Stimulated activated naive CD4-positive, alpha-beta T cell treated with Interleukin-2 at 50 U/mL for 16 hours (primary cell): ENCODE results near the gene VPS13D.
"Not testable (repeated sequence)": the region's sequence is repeated elsewhere in the genome, so short reads cannot be mapped to it uniquely, and the experiment has no call there.

ENCODE experiments used
- DNase-seq: peaks from one replicate; lab custom pipeline; 2025; lab: John Stamatoyannopoulos, UW

Gene VPS13D

DNA sequence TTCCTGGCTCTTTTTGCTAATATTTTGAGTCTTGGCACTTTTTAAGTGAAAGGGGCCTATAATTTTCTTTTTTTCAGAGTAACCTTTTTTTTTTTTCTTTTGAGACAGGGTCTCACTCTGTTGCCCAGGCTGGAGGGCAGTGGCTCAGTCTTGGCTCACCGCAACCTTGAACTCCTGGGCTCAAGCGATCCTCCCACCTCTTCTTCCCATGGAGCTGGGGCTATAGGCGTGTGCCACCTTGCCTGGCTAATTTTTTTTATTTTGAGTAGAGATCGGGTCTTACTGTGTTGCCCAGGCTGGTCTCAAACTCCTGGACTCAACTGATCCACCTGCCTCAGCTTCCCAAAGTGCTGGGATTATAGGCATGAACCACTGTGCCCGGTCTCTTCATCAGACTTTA is 285.4 kb downstream of the VPS13D start:
- DNase-seq, result no peak

DNA sequence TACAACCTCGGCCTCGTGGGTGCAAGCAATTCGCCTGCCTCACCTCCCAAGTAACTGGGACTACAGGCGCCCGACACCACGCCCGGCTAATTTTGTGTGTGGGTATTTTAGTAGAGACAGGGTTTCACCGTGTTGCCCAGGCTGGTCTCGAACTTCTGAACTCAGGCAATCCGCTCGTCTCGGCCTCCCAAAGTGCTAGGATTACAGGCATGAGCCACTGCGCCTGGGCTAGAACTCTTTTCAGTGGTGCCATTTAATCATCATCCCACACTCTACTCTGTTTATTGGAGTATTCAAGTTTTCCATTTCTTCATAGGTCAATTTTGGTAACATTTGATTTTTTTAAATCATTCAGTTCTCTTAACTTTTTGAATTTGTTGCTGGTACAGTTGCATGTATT is 286.9 kb downstream of the VPS13D start:
- no peak for DNase-seq

DNA sequence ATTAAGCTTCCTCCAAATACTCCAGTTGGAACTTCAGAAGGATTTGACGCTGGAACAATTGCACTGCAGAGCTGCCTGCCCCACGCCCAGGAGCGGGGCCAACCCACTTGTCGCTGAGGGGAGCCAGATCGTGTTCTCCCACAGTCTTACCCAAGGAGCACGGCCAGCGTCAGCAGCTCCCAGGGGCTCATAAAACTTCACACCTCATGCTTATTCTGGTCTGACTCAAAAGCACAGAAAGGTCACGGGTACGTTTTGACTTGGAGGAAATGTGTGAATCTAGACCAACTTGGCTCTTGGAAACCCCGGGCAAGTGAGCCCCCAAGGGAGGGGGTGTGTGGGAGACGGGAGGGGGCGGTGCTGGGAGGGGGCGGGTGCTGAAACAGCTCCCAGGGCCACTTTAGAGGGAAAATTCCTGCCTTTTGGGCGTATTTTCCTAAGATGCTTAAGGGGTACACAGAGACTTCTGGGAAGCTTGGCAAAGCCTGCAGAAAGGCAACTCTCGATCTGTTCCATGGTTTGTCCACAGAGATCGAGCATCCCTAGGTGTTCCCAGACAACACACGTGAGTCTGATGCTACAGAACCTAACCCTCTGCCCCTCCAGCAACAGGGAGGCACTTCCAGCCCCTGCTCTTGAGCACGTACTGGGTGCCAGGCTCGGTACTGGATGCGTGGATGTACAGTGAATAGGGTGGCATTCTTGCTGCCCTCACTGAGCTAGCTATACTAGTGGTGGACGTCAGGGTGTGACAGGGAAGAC is 289.3 kb downstream of the VPS13D start:
- DNase-seq, result peak; percentile 29

DNA sequence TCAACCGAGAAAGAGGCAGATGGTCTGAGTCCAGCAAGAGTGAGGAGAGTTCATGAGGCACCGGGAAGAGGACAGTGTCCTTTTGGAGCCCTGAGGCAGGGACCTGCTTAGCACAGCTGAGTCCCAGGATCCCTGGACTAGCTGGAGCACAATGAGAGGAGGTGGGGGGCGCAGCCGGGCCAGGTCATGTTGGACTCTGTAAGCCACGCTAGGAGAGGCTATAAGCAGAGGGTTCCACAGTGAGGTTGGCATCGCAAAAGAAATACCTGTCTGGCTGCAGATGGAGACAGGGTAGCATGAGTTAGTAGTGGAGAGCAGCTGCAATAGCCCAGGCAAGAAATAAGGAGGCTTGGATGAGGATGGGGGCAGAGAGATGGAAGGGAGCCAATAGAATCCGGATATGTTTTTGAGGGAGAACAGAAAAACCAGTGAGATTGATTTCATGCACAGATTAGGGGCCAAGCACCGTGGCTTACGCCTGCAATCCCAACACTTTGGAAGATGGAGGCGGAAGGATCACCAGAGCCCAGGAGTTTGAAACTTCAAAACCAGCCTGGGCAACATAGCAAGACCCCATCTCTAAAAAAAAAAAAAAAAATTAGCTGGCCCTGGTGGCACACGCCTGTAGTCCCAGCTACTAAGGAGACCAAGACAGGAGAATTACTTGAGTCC is 290.0 kb downstream of the VPS13D start:
- no peak for DNase-seq

GRCh38 chr1:12521096-12521495 is 291.3 kb downstream of the VPS13D start:
- DNase-seq, result no peak

DNA sequence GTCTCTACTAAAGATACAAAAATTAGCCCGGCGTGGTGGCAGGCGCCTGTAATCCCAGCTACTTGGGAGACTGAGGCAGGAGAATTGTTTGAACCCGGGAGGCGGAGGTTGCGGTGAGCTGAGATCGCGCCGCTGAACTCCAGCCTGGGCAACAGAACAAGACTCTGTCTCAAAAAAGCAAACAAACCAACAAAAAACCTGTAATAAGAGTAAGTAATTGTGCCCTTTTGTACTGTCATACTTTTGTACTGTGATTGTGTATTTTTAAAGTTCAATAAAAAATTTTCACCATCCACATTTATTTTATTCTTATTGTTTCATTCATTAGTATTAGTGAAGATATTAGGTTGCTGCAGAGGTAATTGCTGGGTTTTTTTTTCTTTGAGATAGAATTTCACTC is 292.9 kb downstream of the VPS13D start:
- not testable (repeated sequence) for DNase-seq

GRCh38 chr1:12524266-12524665 is 294.4 kb downstream of the VPS13D start:
- DNase-seq, result no peak

DNA sequence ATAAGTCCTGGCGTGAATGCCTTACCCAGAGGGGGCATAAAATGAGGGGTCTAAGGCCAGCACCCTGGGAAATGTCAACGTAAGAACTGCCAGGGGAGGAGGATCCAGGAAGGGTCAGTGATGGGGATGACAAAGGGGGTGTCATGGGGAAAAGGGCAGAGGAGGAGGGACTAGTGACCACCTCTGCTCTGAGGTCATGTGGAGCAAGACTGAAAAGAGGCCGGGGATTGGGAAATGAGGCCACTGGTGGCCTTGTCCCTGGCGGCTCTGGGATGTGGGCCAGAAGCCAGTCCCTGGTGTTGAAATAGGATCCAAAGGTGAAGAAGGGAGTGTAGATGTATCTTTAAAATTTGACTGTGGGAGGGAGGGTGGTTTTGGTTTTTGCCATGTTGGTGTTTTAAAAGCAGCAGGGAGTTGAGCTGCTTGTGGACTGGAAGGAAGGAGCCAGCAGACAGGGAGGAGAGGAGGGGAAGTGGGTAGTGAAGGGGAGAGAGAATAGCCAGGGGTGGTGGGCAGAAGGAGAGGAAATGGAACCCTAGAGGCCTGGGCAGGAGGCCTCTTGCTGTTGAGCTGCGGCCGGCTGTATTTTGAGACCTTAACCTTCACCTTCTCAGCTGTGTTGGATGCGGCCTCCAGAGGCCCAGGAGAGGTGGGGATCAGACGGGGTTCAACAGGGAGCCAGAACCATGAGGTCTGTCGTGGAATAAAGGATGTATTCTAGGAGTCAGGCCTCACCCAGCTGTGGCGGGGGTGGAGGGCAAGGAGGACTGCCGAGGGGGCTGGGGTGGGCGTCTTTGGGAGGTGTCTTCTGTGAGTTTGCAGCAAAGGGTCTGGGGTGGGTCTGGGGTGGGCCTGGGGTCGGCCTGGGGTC is 295.7 kb downstream of the VPS13D start:
- DNase-seq, result no peak

- DNase-seq, result no peak
Measured at GRCh38 chr1:12527564-12527963, 297.7 kb downstream of the VPS13D start.

DNA sequence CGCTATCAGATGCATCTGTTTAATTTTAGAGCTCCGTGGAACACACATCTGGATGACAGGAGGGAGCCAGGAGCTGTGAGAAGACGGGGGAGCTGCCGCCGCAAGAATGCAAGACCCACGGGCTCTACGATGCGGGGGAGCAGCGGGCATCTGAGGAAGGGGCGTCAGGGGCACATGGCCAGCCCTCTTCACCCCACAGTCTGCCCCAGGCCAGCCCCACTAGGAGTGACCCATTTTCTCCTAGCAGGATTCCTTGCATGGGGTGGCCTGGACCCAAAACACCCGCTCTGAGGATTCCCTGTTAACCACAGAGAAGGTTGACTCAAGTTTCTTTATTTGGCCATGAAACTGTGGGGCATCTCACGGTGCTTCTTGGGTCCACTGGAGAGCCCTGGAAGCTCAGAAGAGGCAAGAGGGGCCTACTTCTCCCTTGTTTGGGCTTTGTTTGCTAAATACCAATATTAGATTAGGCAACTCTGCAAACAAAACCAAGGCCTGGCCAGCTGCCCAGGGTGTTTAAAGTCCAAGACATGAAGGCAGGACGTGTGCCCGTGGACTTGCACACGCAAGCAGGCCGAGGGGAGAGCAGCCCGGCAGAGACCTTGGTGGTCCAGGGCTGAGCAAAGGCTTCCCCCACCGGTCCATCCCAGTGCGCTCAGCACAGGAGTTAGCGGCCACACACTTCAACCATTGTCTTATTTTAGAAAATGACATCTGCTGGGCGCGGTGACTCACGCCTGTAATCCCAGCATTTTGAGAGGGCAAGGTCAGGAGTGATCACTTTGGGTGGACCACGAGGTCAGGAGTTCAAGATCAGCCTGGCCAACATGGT is 298.4 kb downstream of the VPS13D start:
- DNase-seq, result no peak

- DNase-seq, result no peak
Measured at GRCh38 chr1:12529640-12530174, 299.9 kb downstream of the VPS13D start.

GRCh38 chr1:12530462-12531178 is 300.8 kb downstream of the VPS13D start:
- DNase-seq, result no peak

- DNase-seq, result no peak
Measured at GRCh38 chr1:12531179-12531499, 301.3 kb downstream of the VPS13D start.

GRCh38 chr1:12532405-12533315 is 302.8 kb downstream of the VPS13D start:
- no peak for DNase-seq

DNA sequence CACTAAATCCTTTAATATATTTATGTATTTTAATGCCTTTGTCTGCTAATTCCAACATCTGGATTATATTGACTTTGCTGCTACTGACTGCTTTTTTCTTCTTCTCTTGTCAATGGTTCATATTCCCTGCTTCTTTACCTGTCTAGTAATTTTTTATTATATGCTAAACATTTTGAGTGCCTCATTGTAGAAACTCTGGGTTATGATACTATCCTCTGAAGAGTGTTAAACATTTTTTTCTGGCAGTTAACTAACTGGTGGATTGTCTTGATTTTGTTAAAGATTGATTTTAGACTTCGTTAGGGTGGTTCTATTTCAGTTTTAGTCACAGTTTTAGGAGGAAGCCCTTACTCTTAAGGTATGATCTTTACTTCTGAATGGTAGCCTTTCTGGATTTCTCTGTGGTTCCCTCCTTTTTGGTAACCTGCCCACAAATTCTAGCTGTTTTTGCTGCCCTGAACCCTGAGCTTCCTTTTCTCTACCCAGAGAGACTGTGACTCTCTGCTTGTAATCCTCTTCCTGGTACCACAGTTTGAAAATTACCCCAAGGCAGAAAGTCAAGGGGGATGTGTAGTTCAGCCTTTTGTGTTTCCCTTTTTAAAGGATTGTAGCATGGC is 306.3 kb downstream of the VPS13D start:
- no peak for DNase-seq

DNA sequence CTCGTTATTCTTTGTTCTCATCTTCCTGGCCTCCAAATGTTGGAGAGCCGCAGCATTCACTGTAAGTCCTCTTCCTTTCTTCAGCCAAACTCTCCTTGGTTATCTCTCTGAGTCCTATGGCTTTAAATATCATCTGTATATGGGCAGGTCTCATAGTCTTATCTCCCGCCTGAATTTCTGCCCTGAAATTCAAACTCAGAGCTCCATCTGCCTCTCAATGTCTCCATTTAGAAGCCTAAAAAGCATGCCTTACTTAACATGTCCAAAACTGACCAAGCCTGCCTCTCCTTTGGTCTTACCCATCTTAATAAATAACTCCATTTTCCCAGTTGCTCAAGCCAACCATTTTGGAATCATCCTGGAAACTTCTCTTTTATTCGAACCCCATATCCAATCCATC is 307.5 kb downstream of the VPS13D start:
- no peak for DNase-seq

DNA sequence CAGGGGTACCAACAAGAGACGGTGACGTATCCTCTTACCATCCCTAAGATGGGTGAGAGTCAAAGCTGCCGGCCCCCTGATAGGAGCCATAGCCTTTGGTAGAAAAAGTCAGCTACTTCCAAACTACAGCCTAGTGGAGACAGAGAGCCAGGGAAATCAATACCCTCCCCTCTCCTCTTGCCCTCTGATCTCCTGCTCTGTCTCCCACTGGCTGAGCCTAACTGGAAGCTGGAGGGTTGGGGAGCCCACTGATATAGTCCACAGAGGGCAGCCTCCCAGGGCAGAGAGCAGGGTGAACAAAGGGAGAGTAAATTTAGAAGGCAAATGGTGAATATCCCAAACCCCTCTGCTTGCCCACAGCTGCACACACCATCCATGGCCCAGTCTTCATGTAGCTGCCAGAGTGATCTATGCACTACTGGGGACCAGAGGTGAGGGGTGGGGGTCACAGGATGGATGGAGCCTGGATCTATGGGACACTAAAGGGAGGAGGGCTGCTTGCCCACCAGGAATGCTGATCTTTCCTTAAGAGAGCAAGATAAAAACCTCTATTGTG is 308.2 kb downstream of the VPS13D start:
- DNase-seq, result no peak

DNA sequence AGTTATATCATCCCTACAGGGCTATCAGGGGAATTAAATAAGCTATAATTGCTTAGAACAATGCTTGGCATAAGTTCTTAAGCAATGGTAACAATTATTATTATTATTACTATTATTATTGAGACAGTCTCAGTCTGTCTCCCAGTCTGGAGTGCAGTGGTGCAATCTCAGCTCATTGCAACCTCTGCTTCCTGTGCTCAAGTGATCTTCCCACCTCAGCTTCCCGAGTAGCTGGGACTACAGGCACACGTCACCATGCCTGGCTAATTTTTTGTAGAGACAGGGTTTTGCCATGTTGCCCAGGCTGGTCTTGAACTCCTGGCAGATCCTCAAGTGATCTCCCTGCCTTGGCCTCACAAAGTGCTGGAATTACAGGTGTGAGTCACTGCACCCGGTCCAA is 308.7 kb downstream of the VPS13D start:
- not testable (repeated sequence) for DNase-seq

GRCh38 chr1:12539320-12539704 is 309.5 kb downstream of the VPS13D start:
- DNase-seq, result no peak
